Ovary (tissue), 9 donors: Measurements from ENCODE around the gene ABTB2. TPM values are rescaled to one million over a fixed set of nuclear protein-coding genes. Genes with fewer than 3 reads are reported as not detected.

Experiments
- DNase-seq, 5 donors: peaks; one replicate each; pipeline ENCODE4 v3.0.0-alpha.2; 2019 to 2020
- H3K27ac ChIP-seq, 2 donors: fragments of 200-600 bp; one replicate each; pipeline versions ENCODE4 v1.5.1 to v1.8.0; 2019 to 2022
- H3K27me3 ChIP-seq: fragments of 200-600 bp; one replicate; pipeline ENCODE4 v1.8.0; 2022
- H3K36me3 ChIP-seq: fragments of 200-600 bp; sonication (generic); one replicate; pipeline ENCODE4 v1.5.1; 2019
- H3K4me1 ChIP-seq: one replicate; pipeline ENCODE4 v1.8.1; 2013; ENCODE audit warnings: mild to moderate bottlenecking, moderate library complexity; ENCODE audit not compliant: insufficient read depth
- H3K4me3 ChIP-seq: fragments of 200-600 bp; sonication (generic); one replicate; pipeline ENCODE4 v1.5.1; 2017
- H3K9me3 ChIP-seq, 2 donors: fragments of 200-600 bp in 1 of 2; sonication (generic) in 1 of 2; one replicate each; pipeline versions ENCODE4 v1.5.1 to v1.8.1; 2013 to 2019; ENCODE audit warnings: mild to moderate bottlenecking in 1 of 2, moderate library complexity in 1 of 2
- EP300 ChIP-seq: sonication (generic); formaldehyde crosslinking; IDR thresholded peaks from one replicate; pipeline ENCODE4 v1.6.1; 2017; ENCODE audit warnings: antibody characterized with exemption
- POLR2A ChIP-seq: fragments of 450-650 bp; IDR thresholded peaks from one replicate; pipeline ENCODE4 v1.6.1; 2017; ENCODE audit warnings: antibody characterized with exemption, mild to moderate bottlenecking, moderate library complexity
- WGBS, 3 donors: extraction: QIAGEN DNeasy Blood & Tissue Kit in 1 of 3; methylation state at CpG; one replicate each; pipeline versions ENCODE4 v1.1.5 to v1.1.7; 2013 to 2017; 5-methylcytosine and 5-hydroxymethylcytosine counted together
- intact Hi-C, 4 donors: fragments of 100-400 bp; cut with DNase I; formaldehyde crosslinking; loops; one replicate each; pipeline versions ENCODE4 v1.11.0 to v1.15.1; 2022 to 2023
- polyA plus RNA-seq, 2 donors: library from polyadenylated mRNA; stranded (reverse); fragments of 200-250 nt in 1 of 2; fragments of 350-450 nt in 1 of 2; fragmentation: Illumina TruSeq in 1 of 2; extraction: RNeasy Lipid Tissue Mini Kit (QIAGEN cat#74804) in 1 of 2; gene quantifications; one replicate each; pipeline ENCODE4 v1.2.3, GENCODE V29; 2013 to 2014
- total RNA-seq, 7 donors: library from RNA; depleted of rRNA in 2 of 7; stranded (reverse); fragments of >200 nt in 2 of 7; fragmentation: NEBNext Ultra II Directional in 3 of 7; extraction: Animal tissue kit (Norgen Biotek cat#: 25700) in 3 of 7; gene quantifications; one replicate each; pipeline versions ENCODE4 v1.1.0 to v1.2.4, GENCODE V29; 2016 to 2023
- TF ChIP-seq, protein P1 (sequence below), 3 donors: fragments of 450-650 bp in 2 of 3; fragments of 200-600 bp in 1 of 3; IDR thresholded peaks; one replicate each; pipeline versions ENCODE4 v1.5.1 to v1.8.0; 2016 to 2022; ENCODE audit warnings: antibody characterized with exemption in 3 of 3, mild to moderate bottlenecking in 1 of 3
- donor health status: DM: no; HTN: no; CAD: no; lungs with moderate emphysema.
- donor health status: DM: no; HTN: no; CAD: no.
- donor health status: Bipolar disorder and iron deficiency.
- donor health status: DM: yes; HTN: yes; CAD: no.
- donor health status: DM: no; HTN: no; CAD: no.
- donor health status: DM: yes; HTN: yes; CAD: no.

Gene ABTB2
- total and polyA plus RNA-seq, 9 donors: 1.2 to 7.2 (median 2.6) TPM

DNA sequence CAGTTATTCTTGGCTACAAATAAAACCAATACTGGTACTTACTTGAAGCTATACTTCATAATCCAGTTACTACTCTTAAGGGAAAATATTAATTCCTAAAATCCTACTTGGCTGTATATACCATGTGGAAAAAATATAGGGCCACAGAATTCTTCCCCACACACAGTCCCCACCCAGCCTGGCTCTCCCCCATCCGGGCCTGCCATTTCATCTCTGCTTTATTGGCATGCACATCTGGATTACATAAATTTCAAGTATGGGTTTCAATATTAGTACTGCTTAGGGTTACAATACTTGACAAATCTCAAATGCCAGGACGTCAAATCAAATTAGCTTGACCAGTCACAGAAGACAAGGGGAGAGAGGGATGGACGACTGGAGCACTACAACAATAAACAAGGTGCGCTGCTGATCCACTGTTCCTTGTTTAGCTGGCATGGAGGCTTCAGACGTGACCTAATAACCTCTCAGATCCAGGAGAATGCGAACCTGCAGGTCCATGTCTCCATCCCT is 81.4 kb downstream of the ABTB2 start:
- 94 to 97% (median 95%) methylated on average over 6 of the region's 6 CpGs for whole genome bisulfite sequencing, 3 donors
- H3K9me3 ChIP-seq: no peaks in the 10 kb centered on the region
- TF ChIP-seq, protein P1, sequence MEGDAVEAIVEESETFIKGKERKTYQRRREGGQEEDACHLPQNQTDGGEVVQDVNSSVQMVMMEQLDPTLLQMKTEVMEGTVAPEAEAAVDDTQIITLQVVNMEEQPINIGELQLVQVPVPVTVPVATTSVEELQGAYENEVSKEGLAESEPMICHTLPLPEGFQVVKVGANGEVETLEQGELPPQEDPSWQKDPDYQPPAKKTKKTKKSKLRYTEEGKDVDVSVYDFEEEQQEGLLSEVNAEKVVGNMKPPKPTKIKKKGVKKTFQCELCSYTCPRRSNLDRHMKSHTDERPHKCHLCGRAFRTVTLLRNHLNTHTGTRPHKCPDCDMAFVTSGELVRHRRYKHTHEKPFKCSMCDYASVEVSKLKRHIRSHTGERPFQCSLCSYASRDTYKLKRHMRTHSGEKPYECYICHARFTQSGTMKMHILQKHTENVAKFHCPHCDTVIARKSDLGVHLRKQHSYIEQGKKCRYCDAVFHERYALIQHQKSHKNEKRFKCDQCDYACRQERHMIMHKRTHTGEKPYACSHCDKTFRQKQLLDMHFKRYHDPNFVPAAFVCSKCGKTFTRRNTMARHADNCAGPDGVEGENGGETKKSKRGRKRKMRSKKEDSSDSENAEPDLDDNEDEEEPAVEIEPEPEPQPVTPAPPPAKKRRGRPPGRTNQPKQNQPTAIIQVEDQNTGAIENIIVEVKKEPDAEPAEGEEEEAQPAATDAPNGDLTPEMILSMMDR (IDR thresholded peaks at IDR 0.05): no peak
- no peak for TF ChIP-seq POLR2A
- no peak for TF ChIP-seq EP300
- no peaks in the 10 kb centered on the region for H3K36me3 ChIP-seq
- H3K27ac ChIP-seq: no peak overlapping the region
- DNase-seq: no peak
- H3K4me1 ChIP-seq: no peaks in the 10 kb centered on the region
- H3K4me3 ChIP-seq: no peak overlapping the region
- no peaks in the 10 kb centered on the region for H3K27me3 ChIP-seq
- intact Hi-C loops: loop anchor here in 1 of 4 donors (10.0 kb wide), 2 partner anchors 78 to 222 kb away; partner anchors contain the start of genes ABTB2 and CAPRIN1

DNA sequence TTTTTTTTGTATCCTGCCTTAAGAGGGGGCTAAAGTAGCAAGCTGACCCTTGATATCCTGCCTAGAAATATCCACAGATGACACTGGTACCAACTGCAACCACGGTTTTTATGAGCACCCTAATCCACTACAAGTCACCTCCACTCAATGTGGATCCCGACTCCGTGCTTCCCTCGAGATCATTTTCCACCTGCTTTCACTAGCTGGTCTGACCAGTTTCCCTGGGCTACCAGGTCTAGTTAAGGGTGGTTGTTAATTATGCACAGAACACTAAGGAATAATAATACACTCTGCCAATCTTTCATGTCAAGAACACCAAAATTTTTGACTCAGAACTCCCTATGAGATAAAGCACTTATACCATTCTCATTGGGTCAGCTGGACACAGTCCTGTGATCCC is 82.3 kb downstream of the ABTB2 start:
- no peak overlapping the region for H3K4me3 ChIP-seq
- H3K27ac ChIP-seq: peak overlapping the region in 1 of 2 donors; percentile 82
- intact Hi-C loops: loop anchor here in 1 of 4 donors (10.0 kb wide), 2 partner anchors 79 to 221 kb away; partner anchors contain the start of genes ABTB2 and CAPRIN1
- H3K9me3 ChIP-seq: no peaks in the 10 kb centered on the region
- WGBS, 3 donors: 91 to 96% (median 92%) methylated on average over 4 of the region's 4 CpGs
- H3K27me3 ChIP-seq: no peaks in the 10 kb centered on the region
- H3K4me1 ChIP-seq: no peaks in the 10 kb centered on the region
- DNase-seq: no peak
- no peaks in the 10 kb centered on the region for H3K36me3 ChIP-seq
- no peak for TF ChIP-seq EP300
- TF ChIP-seq, protein P1 (IDR thresholded peaks at IDR 0.05): no peak
- no peak for TF ChIP-seq POLR2A

DNA sequence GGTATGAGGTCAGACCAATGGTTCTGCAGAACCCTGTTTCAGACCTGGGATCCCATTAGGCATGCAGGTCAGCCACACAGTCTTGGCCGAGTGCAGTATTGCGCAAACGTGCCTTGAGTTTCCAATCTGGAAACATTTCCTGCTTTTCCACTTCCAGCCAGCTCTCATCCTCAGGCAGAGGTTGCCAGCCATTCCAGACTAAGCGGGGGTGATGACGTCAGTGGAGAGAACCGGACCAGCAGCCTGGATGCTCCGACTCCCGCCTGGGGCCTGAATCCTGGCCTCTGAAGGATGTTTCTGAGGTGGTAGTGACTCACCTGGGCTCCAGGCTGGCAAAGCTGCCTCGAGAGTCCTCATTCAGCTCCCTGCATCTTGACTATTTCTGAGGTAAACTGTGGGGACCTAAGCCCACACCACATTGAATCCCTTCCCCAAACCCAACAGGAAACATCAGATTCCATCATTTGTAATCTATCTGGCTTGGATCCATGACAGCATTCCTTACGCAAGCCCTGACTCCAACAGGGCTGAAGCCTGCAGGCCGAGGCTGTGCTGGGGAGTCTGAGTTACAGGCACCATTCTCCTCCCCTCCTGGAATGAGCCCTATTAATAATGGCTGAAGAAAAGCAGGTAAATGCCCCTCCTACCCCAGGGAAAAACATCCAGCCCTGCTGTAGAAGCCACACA is 83.0 kb downstream of the ABTB2 start:
- Histone ChIP-seq H3K4me1 (no peaks in the 10 kb centered on the region), H3K27ac (peak overlapping the region in 1 of 2 donors; percentile 82), H3K27me3 (no peaks in the 10 kb centered on the region), H3K36me3 (no peaks in the 10 kb centered on the region), H3K4me3 (no peak overlapping the region), H3K9me3 (no peaks in the 10 kb centered on the region)
- TF ChIP-seq EP300 (no peak), POLR2A (no peak)
- TF ChIP-seq, protein P1 (IDR thresholded peaks at IDR 0.05): no peak
- 24 to 28% (median 26%) methylated on average over 11 of the region's 11 CpGs for WGBS, 3 donors
- DNase-seq: peak; percentile 88 to 97 (median 92)
- intact Hi-C loops: loop anchor here in 1 of 4 donors (10.0 kb wide), 2 partner anchors 80 to 220 kb away; partner anchors contain the start of genes ABTB2 and CAPRIN1

DNA sequence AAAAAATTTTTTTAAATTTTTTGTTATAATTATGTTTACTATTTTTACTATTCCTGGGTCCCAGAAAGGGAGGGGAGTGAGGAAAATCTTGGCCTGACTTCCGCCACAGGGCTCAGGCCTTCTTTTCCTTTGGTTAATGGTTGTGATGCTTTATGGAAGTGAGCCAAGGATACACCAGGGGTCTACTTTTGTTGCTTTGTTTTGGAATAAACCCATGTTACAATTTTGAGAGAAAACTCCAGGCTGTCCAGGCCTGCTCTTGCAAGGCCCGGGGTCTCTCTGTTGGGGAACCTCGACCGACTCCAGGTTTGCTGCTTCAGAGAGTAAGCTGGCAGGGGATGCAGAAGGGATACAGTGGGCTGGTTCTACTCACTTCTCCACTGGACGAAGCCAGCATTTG is 84.7 kb downstream of the ABTB2 start:
- H3K27ac ChIP-seq: no peak overlapping the region
- no peaks in the 10 kb centered on the region for H3K4me1 ChIP-seq
- no peaks in the 10 kb centered on the region for H3K27me3 ChIP-seq
- TF ChIP-seq POLR2A: no peak
- 79 to 86% (median 84%) methylated on average over 5 of the region's 5 CpGs for WGBS, 3 donors
- intact Hi-C loops: loop anchor here in 1 of 4 donors (10.0 kb wide), 2 partner anchors 82 to 218 kb away; partner anchors contain the start of genes ABTB2 and CAPRIN1
- H3K9me3 ChIP-seq: no peaks in the 10 kb centered on the region
- no peaks in the 10 kb centered on the region for H3K36me3 ChIP-seq
- no peak for DNase-seq
- no peak overlapping the region for H3K4me3 ChIP-seq

DNA sequence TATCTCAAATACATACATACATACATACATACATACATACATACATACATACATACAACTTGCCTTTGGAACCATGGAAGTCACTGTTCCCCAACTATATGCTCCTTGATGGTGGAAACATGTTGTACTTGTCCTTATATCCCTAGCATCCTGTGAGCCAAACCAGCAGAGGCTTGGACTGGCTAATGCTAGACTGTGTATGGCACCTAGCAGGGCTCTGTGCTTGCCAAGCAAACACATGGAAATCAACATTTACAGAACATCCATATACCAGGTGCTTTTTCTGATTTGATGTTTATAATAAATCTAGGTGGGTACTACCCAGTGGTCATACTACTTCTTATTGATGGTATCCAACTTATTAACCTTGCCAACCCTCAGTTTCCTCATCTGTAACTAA is 86.1 kb downstream of the ABTB2 start:
- Histone ChIP-seq H3K4me1 (peaks cover 2% of the 10 kb centered on the region), H3K27ac (no peak overlapping the region), H3K4me3 (no peak overlapping the region), H3K36me3 (no peaks in the 10 kb centered on the region), H3K9me3 (no peaks in the 10 kb centered on the region), H3K27me3 (no peaks in the 10 kb centered on the region)
- no peak for DNase-seq
- TF ChIP-seq POLR2A (no peak), EP300 (no peak)
- TF ChIP-seq, protein P1 (IDR thresholded peaks at IDR 0.05): no peak
- intact Hi-C loops: loop anchor here in 1 of 4 donors (2.0 to 10.0 kb wide), 3 partner anchors 21 to 217 kb away; partner anchors contain the start of genes ABTB2 and CAPRIN1
